IPS-18c (cell line): ENCODE measurements around the gene FERMT3.

Source experiments
- H3K4me3 ChIP-seq: 2 replicates; pipeline ENCODE4 v1.7.0; 2013; ENCODE audit warnings: low read depth, mild to moderate bottlenecking, low read length, moderate library complexity; ENCODE audit not compliant: insufficient read depth
- H3K9me3 ChIP-seq: one replicate; pipeline ENCODE4 v1.6.1; 2013; ENCODE audit warnings: mild to moderate bottlenecking, low read length, moderate library complexity; ENCODE audit not compliant: control insufficient read depth, insufficient read depth

Gene FERMT3

GRCh38 chr11:64208796-64209562 lies 2.5 kb downstream of the FERMT3 start:
- H3K4me3 ChIP-seq, result no peak overlapping the region

GRCh38 chr11:64209563-64209843 lies 3.0 kb downstream of the FERMT3 start:
- Histone ChIP-seq H3K9me3 (peaks cover 2% of the 10 kb centered on the region), H3K4me3 (no peak overlapping the region)

More at GRCh38 chr11:64208796-64209562, 2.5 kb downstream of the FERMT3 start:
- peaks cover 2% of the 10 kb centered on the region for H3K9me3 ChIP-seq

GRCh38 chr11:64210301-64211020 lies 3.9 kb downstream of the FERMT3 start:
- Histone ChIP-seq H3K4me3 (no peak overlapping the region), H3K9me3 (peaks cover 2% of the 10 kb centered on the region)

- peaks cover 4% of the 10 kb centered on the region for H3K9me3 ChIP-seq
- H3K4me3 ChIP-seq, result no peak overlapping the region
Observed at GRCh38 chr11:64211181-64211872, 4.8 kb downstream of the FERMT3 start.

GRCh38 chr11:64216879-64217278 lies 10.4 kb downstream of the FERMT3 start:
- peaks cover 2% of the 10 kb centered on the region for H3K9me3 ChIP-seq

GRCh38 chr11:64218628-64219353 lies 12.3 kb downstream of the FERMT3 start:
- H3K4me3 ChIP-seq, result no peak overlapping the region
- peaks cover 5% of the 10 kb centered on the region for H3K9me3 ChIP-seq

More at GRCh38 chr11:64216879-64217278, 10.4 kb downstream of the FERMT3 start:
- H3K4me3 ChIP-seq, result no peak overlapping the region

GRCh38 chr11:64219354-64219684 lies 12.8 kb downstream of the FERMT3 start:
- Histone ChIP-seq H3K4me3 (no peak overlapping the region), H3K9me3 (peaks cover 5% of the 10 kb centered on the region)

GRCh38 chr11:64219755-64220154 lies 13.2 kb downstream of the FERMT3 start:
- Histone ChIP-seq H3K9me3 (peaks cover 5% of the 10 kb centered on the region), H3K4me3 (no peak overlapping the region)

- H3K9me3 ChIP-seq, result peaks cover 5% of the 10 kb centered on the region
- no peak overlapping the region for H3K4me3 ChIP-seq
Observed at GRCh38 chr11:64220271-64220670, 13.8 kb downstream of the FERMT3 start.

GRCh38 chr11:64220798-64221197 lies 14.3 kb downstream of the FERMT3 start:
- H3K9me3 ChIP-seq, result peaks cover 5% of the 10 kb centered on the region

GRCh38 chr11:64222651-64223000 lies 16.1 kb downstream of the FERMT3 start:
- Histone ChIP-seq H3K4me3 (no peak overlapping the region), H3K9me3 (peaks cover 5% of the 10 kb centered on the region)

More at GRCh38 chr11:64220798-64221197, 14.3 kb downstream of the FERMT3 start:
- H3K4me3 ChIP-seq, result no peak overlapping the region

- Histone ChIP-seq H3K4me3 (no peak overlapping the region), H3K9me3 (peaks cover 5% of the 10 kb centered on the region)
Observed at GRCh38 chr11:64223001-64223651, 16.6 kb downstream of the FERMT3 start.

- no peak overlapping the region for H3K4me3 ChIP-seq
- H3K9me3 ChIP-seq, result peaks cover 5% of the 10 kb centered on the region
Observed at GRCh38 chr11:64224151-64224890, 17.8 kb downstream of the FERMT3 start.

GRCh38 chr11:64224891-64225607 lies 18.5 kb downstream of the FERMT3 start:
- H3K4me3 ChIP-seq, result peak overlapping the region; percentile 93
- H3K9me3 ChIP-seq, result peaks cover 5% of the 10 kb centered on the region

- Histone ChIP-seq H3K9me3 (peaks cover 5% of the 10 kb centered on the region), H3K4me3 (peak within 1 kb of the TSS; percentile 93)
Observed at GRCh38 chr11:64225608-64226506, 19.3 kb downstream of the FERMT3 start, which contains the start of the genes NUDT22 and TRPT1. Gene NUDT22, plus strand, starts transcription at chr11:64226274. Its CDS starts 379 bp downstream, at chr11:64226653. Gene TRPT1, minus strand, starts transcription at chr11:64226186. Its CDS starts 326 bp downstream, at chr11:64225860.
